SK-N-SH treated with all-trans-retinoic acid at 6 μM for 48 hours (cell line): ENCODE measurements around the gene SEPTIN3.

ENCODE experiments used
- ATAC-seq: fragments of 200-7000 bp; cut with Tn5 transposase; 3 replicates; pipeline ENCODE4 v1.9.1; 2020; ENCODE audit warnings: mild to moderate bottlenecking, moderate library complexity
- ARNTL ChIP-seq: fragments of 450-650 bp; formaldehyde crosslinking; IDR thresholded peaks from 2 replicates; pipeline ENCODE4 v1.5.0; 2020; ENCODE audit warnings: low read depth, mild to moderate bottlenecking, moderate library complexity, borderline replicate concordance
- CSDC2 ChIP-seq: fragments of 250-450 bp; sonication (Bioruptor Pico); IDR thresholded peaks from 2 replicates; pipeline ENCODE4 v1.5.0; 2020; ENCODE audit warnings: mild to moderate bottlenecking, moderate library complexity
- ESRRG ChIP-seq: fragments of 250-450 bp; sonication (Bioruptor Pico); IDR thresholded peaks from 2 replicates; pipeline ENCODE4 v1.6.1; 2021; ENCODE audit warnings: mild to moderate bottlenecking
- GLIS3 ChIP-seq: fragments of 250-450 bp; sonication (Bioruptor Pico); IDR thresholded peaks from 2 replicates; pipeline ENCODE4 v1.5.0; 2020; ENCODE audit warnings: mild to moderate bottlenecking, moderate library complexity
- ISL1 ChIP-seq: fragments of 250-450 bp; sonication (Bioruptor Pico); IDR thresholded peaks from 2 replicates; pipeline ENCODE4 v2.1.2; 2022; ENCODE audit warnings: mild to moderate bottlenecking, moderate library complexity
- OSR1 ChIP-seq: fragments of 250-450 bp; sonication (Bioruptor Pico); IDR thresholded peaks from 2 replicates; pipeline ENCODE4 v1.8.0; 2022; ENCODE audit warnings: moderate library complexity, mild to moderate bottlenecking, inconsistent platforms
- PPARA ChIP-seq: fragments of 250-450 bp; sonication (Bioruptor Pico); IDR thresholded peaks from 2 replicates; pipeline ENCODE4 v1.5.0; 2020; ENCODE audit warnings: mild to moderate bottlenecking, borderline replicate concordance
- RARB ChIP-seq: fragments of 250-450 bp; sonication (Bioruptor Pico); IDR thresholded peaks from 2 replicates; pipeline ENCODE4 v1.8.0; 2021; ENCODE audit warnings: mild to moderate bottlenecking, moderate library complexity
- SNAI2 ChIP-seq: fragments of 250-450 bp; sonication (Bioruptor Pico); IDR thresholded peaks from 2 replicates; pipeline ENCODE4 v1.5.0; 2020; ENCODE audit warnings: mild to moderate bottlenecking, moderate library complexity
- TCF4 ChIP-seq: fragments of 250-450 bp; sonication (Bioruptor Pico); IDR thresholded peaks from 2 replicates; pipeline ENCODE4 v1.8.0; 2021; ENCODE audit warnings: mild to moderate bottlenecking, moderate library complexity, borderline replicate concordance
- TOX ChIP-seq: fragments of 250-450 bp; sonication (Bioruptor Pico); IDR thresholded peaks from 2 replicates; pipeline ENCODE4 v1.8.0; 2021; ENCODE audit warnings: mild to moderate bottlenecking, moderate library complexity, borderline replicate concordance
- ZC3H10 ChIP-seq: fragments of 250-450 bp; sonication (Bioruptor Pico); IDR thresholded peaks from 2 replicates; pipeline ENCODE4 v1.5.1; 2021; ENCODE audit warnings: mild to moderate bottlenecking, moderate library complexity
- ZFP3 ChIP-seq: fragments of 250-450 bp; sonication (Bioruptor Pico); IDR thresholded peaks from 2 replicates; pipeline ENCODE4 v1.5.0; 2020; ENCODE audit warnings: mild to moderate bottlenecking, moderate library complexity
- ZFP30 ChIP-seq: fragments of 450-650 bp; formaldehyde crosslinking; IDR thresholded peaks from 2 replicates; pipeline ENCODE4 v1.5.0; 2022; ENCODE audit warnings: mild to moderate bottlenecking, moderate library complexity
- ZNF70 ChIP-seq: fragments of 450-650 bp; formaldehyde crosslinking; IDR thresholded peaks from 2 replicates; pipeline ENCODE4 v1.5.0; 2020; ENCODE audit warnings: mild to moderate bottlenecking, moderate library complexity
- ZNF8 ChIP-seq: fragments of 450-650 bp; formaldehyde crosslinking; IDR thresholded peaks from 2 replicates; pipeline ENCODE4 v1.5.0; 2020; ENCODE audit warnings: mild to moderate bottlenecking, moderate library complexity
- TF ChIP-seq, protein P1 (sequence below): fragments of 250-450 bp; sonication (Bioruptor Pico); IDR thresholded peaks from 2 replicates; pipeline ENCODE4 v1.5.1; 2020; ENCODE audit warnings: low read depth, mild to moderate bottlenecking, moderate library complexity
- TF ChIP-seq, protein P2 (sequence below): fragments of 250-450 bp; sonication (Bioruptor Pico); IDR thresholded peaks from 2 replicates; pipeline ENCODE4 v1.8.0; 2021; ENCODE audit warnings: low read depth, mild to moderate bottlenecking, moderate library complexity, borderline replicate concordance
- TF ChIP-seq, protein P3 (sequence below): fragments of 250-450 bp; sonication (Bioruptor Pico); IDR thresholded peaks from 2 replicates; pipeline ENCODE4 v1.8.0; 2020; ENCODE audit warnings: mild to moderate bottlenecking, moderate library complexity, borderline replicate concordance
- TF ChIP-seq, protein P4 (sequence below): fragments of 250-450 bp; sonication (Bioruptor Pico); IDR thresholded peaks from 2 replicates; pipeline ENCODE4 v1.5.0; 2020; ENCODE audit warnings: mild to moderate bottlenecking, moderate library complexity
- TF ChIP-seq, protein P5 (sequence below): fragments of 250-450 bp; sonication (Bioruptor Pico); IDR thresholded peaks from 2 replicates; pipeline ENCODE4 v1.5.1; 2021; ENCODE audit warnings: mild to moderate bottlenecking, moderate library complexity

Gene SEPTIN3

DNA sequence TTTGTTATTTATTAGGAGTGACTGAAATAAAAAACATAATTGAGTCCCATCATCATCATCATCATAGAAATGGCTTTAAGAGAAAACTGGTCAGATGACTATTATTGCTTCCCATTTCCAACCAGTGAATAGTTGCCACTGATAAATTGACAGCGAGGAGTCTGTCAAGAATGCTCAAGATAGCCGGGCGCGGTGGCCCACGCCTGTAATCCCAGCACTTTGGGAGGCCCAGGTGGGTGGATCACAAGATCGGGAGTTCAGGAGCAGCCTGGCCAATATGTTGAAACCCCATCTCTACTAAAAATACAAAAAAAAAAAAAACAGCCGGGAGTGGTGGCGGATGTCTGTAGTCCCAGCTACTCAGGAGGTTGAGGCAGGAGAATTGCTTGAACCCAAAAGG lies 31.2 kb downstream of the SEPTIN3 start:
- no peak for TF ChIP-seq ZNF70
- TF ChIP-seq, protein P1, sequence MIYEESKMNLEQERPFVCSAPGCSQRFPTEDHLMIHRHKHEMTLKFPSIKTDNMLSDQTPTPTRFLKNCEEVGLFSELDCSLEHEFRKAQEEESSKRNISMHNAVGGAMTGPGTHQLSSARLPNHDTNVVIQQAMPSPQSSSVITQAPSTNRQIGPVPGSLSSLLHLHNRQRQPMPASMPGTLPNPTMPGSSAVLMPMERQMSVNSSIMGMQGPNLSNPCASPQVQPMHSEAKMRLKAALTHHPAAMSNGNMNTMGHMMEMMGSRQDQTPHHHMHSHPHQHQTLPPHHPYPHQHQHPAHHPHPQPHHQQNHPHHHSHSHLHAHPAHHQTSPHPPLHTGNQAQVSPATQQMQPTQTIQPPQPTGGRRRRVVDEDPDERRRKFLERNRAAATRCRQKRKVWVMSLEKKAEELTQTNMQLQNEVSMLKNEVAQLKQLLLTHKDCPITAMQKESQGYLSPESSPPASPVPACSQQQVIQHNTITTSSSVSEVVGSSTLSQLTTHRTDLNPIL, result no peak
- TF ChIP-seq ZC3H10 (CRISPR knock-in tag), result no peak
- TF ChIP-seq CSDC2 (CRISPR knock-in tag), result no peak
- no peak for TF ChIP-seq TOX (CRISPR knock-in tag)
- TF ChIP-seq ISL1 (CRISPR knock-in tag), result no peak
- TF ChIP-seq OSR1 (CRISPR knock-in tag), result no peak
- TF ChIP-seq ARNTL, result no peak
- TF ChIP-seq ESRRG (CRISPR knock-in tag), result no peak
- TF ChIP-seq GLIS3, result no peak
- no peak for TF ChIP-seq RARB (CRISPR knock-in tag)
- TF ChIP-seq, protein P2, sequence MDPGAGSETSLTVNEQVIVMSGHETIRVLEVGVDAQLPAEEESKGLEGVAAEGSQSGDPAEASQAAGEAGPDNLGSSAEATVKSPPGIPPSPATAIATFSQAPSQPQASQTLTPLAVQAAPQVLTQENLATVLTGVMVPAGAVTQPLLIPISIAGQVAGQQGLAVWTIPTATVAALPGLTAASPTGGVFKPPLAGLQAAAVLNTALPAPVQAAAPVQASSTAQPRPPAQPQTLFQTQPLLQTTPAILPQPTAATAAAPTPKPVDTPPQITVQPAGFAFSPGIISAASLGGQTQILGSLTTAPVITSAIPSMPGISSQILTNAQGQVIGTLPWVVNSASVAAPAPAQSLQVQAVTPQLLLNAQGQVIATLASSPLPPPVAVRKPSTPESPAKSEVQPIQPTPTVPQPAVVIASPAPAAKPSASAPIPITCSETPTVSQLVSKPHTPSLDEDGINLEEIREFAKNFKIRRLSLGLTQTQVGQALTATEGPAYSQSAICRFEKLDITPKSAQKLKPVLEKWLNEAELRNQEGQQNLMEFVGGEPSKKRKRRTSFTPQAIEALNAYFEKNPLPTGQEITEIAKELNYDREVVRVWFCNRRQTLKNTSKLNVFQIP, result no peak
- no peak for TF ChIP-seq TCF4
- no peak for ATAC-seq

DNA sequence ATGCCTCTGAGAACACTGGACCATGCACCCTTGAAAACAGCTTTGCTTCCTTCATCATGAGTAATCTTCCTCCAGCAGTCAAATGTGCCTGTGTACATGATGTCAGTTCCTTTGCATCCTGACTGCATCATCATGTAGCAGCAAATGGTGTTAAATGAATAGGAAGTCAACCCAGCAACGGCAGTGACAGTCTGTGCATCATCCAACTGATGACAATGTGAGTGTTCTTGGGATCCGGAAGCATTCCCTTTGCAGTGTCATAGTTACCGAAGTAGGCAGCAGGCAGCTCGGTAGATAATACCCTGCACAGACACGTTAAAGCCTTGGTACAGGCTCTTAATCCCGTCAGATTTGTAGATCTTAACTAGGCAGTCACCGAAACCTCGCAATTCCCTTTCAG lies 31.9 kb downstream of the SEPTIN3 start:
- no peak for ATAC-seq
- no peak for TF ChIP-seq TCF4
- no peak for TF ChIP-seq ZFP30
- TF ChIP-seq, protein P3, sequence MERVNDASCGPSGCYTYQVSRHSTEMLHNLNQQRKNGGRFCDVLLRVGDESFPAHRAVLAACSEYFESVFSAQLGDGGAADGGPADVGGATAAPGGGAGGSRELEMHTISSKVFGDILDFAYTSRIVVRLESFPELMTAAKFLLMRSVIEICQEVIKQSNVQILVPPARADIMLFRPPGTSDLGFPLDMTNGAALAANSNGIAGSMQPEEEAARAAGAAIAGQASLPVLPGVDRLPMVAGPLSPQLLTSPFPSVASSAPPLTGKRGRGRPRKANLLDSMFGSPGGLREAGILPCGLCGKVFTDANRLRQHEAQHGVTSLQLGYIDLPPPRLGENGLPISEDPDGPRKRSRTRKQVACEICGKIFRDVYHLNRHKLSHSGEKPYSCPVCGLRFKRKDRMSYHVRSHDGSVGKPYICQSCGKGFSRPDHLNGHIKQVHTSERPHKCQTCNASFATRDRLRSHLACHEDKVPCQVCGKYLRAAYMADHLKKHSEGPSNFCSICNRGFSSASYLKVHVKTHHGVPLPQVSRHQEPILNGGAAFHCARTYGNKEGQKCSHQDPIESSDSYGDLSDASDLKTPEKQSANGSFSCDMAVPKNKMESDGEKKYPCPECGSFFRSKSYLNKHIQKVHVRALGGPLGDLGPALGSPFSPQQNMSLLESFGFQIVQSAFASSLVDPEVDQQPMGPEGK (CRISPR knock-in tag), result no peak
- no peak for TF ChIP-seq TOX (CRISPR knock-in tag)
- TF ChIP-seq ESRRG (CRISPR knock-in tag), result no peak
- no peak for TF ChIP-seq ISL1 (CRISPR knock-in tag)
- TF ChIP-seq RARB (CRISPR knock-in tag), result no peak
- TF ChIP-seq GLIS3, result no peak
- TF ChIP-seq, protein P2, result no peak
- TF ChIP-seq, all 23 proteins: peak for 0

DNA sequence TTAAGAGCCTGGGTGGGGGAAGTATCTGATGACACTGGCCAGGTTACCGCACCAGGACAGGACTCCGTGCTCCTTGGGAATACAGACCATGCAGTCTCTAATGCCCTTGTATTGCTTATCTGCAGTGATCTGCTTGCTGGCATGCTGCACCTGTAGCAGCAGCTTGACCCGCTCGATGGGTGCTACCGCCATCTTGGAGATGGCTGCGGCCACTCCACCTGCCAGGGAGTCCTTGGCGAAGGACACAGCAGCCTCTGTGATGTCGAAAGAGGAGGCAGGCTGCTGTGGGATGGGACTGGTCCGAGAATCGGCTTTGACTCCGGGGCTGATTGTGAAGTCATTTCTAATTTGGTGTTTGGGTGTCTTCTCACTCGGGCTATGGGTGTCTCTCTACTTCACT lies 32.5 kb downstream of the SEPTIN3 start:
- TF ChIP-seq, protein P4, sequence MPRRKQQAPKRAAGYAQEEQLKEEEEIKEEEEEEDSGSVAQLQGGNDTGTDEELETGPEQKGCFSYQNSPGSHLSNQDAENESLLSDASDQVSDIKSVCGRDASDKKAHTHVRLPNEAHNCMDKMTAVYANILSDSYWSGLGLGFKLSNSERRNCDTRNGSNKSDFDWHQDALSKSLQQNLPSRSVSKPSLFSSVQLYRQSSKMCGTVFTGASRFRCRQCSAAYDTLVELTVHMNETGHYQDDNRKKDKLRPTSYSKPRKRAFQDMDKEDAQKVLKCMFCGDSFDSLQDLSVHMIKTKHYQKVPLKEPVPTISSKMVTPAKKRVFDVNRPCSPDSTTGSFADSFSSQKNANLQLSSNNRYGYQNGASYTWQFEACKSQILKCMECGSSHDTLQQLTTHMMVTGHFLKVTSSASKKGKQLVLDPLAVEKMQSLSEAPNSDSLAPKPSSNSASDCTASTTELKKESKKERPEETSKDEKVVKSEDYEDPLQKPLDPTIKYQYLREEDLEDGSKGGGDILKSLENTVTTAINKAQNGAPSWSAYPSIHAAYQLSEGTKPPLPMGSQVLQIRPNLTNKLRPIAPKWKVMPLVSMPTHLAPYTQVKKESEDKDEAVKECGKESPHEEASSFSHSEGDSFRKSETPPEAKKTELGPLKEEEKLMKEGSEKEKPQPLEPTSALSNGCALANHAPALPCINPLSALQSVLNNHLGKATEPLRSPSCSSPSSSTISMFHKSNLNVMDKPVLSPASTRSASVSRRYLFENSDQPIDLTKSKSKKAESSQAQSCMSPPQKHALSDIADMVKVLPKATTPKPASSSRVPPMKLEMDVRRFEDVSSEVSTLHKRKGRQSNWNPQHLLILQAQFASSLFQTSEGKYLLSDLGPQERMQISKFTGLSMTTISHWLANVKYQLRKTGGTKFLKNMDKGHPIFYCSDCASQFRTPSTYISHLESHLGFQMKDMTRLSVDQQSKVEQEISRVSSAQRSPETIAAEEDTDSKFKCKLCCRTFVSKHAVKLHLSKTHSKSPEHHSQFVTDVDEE (CRISPR knock-in tag), result no peak
- no peak for TF ChIP-seq CSDC2 (CRISPR knock-in tag)
- no peak for TF ChIP-seq TOX (CRISPR knock-in tag)
- no peak for TF ChIP-seq ZFP3 (CRISPR knock-in tag)
- TF ChIP-seq, protein P2, result no peak
- ATAC-seq, result no peak

DNA sequence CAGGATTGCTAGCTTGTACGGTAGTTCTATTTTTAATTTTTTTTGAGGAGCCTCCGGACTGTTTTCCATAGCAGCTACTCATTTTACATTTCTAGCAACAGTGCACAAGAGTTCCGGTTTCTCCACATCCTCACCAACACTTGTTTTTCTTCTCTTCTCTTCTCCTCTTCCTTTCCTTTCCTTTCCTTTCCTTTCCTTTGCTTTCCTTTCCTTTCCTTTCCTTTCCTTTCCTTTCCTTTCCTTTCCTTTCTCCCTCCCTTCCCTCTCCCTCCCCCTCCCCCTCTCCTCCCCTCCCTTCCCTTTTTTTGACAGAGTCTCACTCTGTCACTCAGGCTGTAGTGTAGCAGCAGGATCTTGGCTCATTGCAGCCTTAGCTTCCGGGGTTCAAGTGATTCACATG lies 38.7 kb downstream of the SEPTIN3 start:
- TF ChIP-seq PPARA (CRISPR knock-in tag) (no peak), ESRRG (CRISPR knock-in tag) (no peak), CSDC2 (CRISPR knock-in tag) (no peak), ZNF8 (CRISPR knock-in tag) (no peak), SNAI2 (CRISPR knock-in tag) (no peak), ARNTL (no peak), TOX (CRISPR knock-in tag) (no peak), ZFP30 (no peak), ZNF70 (no peak), ISL1 (CRISPR knock-in tag) (no peak), ZC3H10 (CRISPR knock-in tag) (no peak)
- TF ChIP-seq, protein P1, result no peak
- TF ChIP-seq, protein P5, sequence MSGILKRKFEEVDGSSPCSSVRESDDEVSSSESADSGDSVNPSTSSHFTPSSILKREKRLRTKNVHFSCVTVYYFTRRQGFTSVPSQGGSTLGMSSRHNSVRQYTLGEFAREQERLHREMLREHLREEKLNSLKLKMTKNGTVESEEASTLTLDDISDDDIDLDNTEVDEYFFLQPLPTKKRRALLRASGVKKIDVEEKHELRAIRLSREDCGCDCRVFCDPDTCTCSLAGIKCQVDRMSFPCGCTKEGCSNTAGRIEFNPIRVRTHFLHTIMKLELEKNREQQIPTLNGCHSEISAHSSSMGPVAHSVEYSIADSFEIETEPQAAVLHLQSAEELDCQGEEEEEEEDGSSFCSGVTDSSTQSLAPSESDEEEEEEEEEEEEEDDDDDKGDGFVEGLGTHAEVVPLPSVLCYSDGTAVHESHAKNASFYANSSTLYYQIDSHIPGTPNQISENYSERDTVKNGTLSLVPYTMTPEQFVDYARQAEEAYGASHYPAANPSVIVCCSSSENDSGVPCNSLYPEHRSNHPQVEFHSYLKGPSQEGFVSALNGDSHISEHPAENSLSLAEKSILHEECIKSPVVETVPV, result no peak
- no peak for ATAC-seq
